GM12872 (cell line): ENCODE data around the gene GLO1.
A peak's percentile ranks its signal among the peaks of the same experiment; 100 is the strongest.

Source experiments
- CTCF ChIP-seq: IDR thresholded peaks from 3 replicates; pipeline ENCODE4 v1.5.1; 2011; ENCODE audit warnings: low read depth, mild to moderate bottlenecking, low read length, moderate library complexity; ENCODE audit not compliant: insufficient read depth

GLO1 gene

GRCh38 chr6:38728203-38728602 lies 25.3 kb upstream of the GLO1 start:
- no peak for TF ChIP-seq CTCF

- TF ChIP-seq CTCF = no peak
Observed at GRCh38 chr6:38725414-38726183, 22.7 kb upstream of the GLO1 start.

GRCh38 chr6:38724343-38724742 lies 21.4 kb upstream of the GLO1 start:
- no peak for TF ChIP-seq CTCF

- TF ChIP-seq CTCF = no peak
Observed at GRCh38 chr6:38723783-38724182, 20.8 kb upstream of the GLO1 start.

GRCh38 chr6:38722727-38723334 lies 19.9 kb upstream of the GLO1 start:
- TF ChIP-seq CTCF = no peak

DNA sequence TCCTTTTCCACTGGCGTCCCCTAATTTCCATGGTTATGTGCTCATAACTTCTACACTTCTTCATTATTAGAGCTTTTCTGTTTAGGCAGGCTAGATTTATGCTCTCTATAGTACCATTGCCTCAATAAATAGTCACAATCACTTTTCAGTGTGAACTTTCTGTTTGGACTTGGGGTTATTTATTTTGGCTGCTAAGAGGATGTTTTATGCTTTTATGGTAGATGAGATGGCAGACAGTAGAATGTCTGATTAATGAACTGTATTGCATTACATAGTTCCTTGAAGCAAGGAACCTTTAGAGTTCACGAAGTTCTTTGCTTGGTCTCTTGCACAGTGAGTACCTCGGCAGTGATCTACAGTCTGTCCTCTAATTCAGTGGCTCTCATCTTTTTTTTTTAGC lies 19.1 kb upstream of the GLO1 start:
- no peak for TF ChIP-seq CTCF

- peak; percentile 26; the same call in 1 of the 3 replicates for TF ChIP-seq CTCF
Observed at GRCh38 chr6:38720295-38720694, 17.4 kb upstream of the GLO1 start.
